Mucosa of rectum (tissue), 2 donors: ENCODE measurements around the gene NFYC.
"Not testable (repeated sequence)": the region's sequence is repeated elsewhere in the genome, so short reads cannot be mapped to it uniquely, and the experiment has no call there.

ENCODE experiments used
- H3K27ac ChIP-seq, 2 donors: one replicate each; pipeline ENCODE4 v1.7.0; 2013; ENCODE audit warnings: inconsistent platforms in 2 of 2, low read depth in 2 of 2, low read length in 2 of 2
- H3K27me3 ChIP-seq, 2 donors: one replicate each; pipeline ENCODE4 v1.7.0; 2013; ENCODE audit warnings: low read length in 2 of 2; ENCODE audit not compliant: control insufficient read depth in 2 of 2, insufficient read depth in 2 of 2
- H3K36me3 ChIP-seq, 2 donors: one replicate each; pipeline ENCODE4 v1.7.0; 2013; ENCODE audit warnings: low read length in 2 of 2; ENCODE audit not compliant: control insufficient read depth in 2 of 2, insufficient read depth in 2 of 2
- H3K4me1 ChIP-seq, 2 donors: one replicate each; pipeline ENCODE4 v1.7.0; 2013; ENCODE audit warnings: low read length in 2 of 2, mild to moderate bottlenecking in 1 of 2; ENCODE audit not compliant: control insufficient read depth in 2 of 2, insufficient read depth in 2 of 2
- H3K4me3 ChIP-seq, 2 donors: one replicate each; pipeline ENCODE4 v1.7.0; 2013; ENCODE audit warnings: low read length in 2 of 2
- H3K9ac ChIP-seq, 2 donors: one replicate each; pipeline ENCODE4 v1.7.0; 2013; ENCODE audit warnings: low read length in 2 of 2, low read depth in 1 of 2, mild to moderate bottlenecking in 1 of 2
- H3K9me3 ChIP-seq, 2 donors: one replicate each; pipeline ENCODE4 v1.7.0; 2013; ENCODE audit warnings: low read length in 2 of 2; ENCODE audit not compliant: control insufficient read depth in 2 of 2
- donor health status: healthy.
- donor health status: Normal muscosa, but diverticular disease.

NFYC gene

GRCh38 chr1:40689737-40690136 is 1.8 kb upstream of the NFYC start:
- no peaks in the 10 kb centered on the region for H3K27me3 ChIP-seq
- no peaks in the 10 kb centered on the region for H3K36me3 ChIP-seq
- peaks cover 19 to 24% of the 10 kb centered on the region in 2 donors for H3K4me1 ChIP-seq
- no peak overlapping the region for H3K4me3 ChIP-seq
- H3K9me3 ChIP-seq = no peaks in the 10 kb centered on the region
- H3K27ac ChIP-seq = no peak overlapping the region
- H3K9ac ChIP-seq = no peak overlapping the region

DNA sequence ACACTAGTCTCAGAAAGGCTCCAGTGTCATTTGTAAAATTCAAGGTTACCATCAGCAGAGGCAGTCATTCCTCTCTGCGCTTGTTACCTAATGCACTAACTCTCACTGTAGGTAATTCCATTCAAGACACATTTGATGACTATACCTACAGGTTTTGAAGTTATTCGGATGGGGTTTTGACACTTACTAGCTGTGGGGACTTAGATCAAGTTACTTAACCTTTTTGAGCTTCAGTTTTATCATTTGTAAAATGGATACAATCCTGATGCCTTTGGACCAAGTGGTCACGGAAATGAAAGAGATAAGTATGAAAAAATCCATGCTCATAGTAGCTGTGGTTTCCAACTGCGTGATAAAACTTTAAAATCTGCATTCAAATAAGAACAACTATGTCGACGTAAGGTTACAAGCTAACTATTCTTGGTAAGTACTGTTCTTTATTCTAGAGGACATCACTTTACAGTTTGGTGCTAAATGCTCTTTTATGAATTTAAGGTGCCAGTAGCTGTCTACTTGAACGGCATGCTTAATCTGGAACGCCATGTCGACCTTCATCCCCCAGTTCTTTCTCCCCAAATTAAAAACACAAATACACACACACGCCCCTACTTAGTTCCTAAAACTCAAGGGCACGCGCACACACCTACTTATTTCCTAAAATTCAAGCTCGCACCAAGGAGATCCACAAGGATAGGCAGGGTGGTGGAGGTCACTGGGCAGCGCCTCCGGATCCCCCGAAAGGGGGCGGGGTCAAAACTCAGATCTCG is 550 bp upstream of the NFYC start:
- no peaks in the 10 kb centered on the region for H3K27me3 ChIP-seq
- no peaks in the 10 kb centered on the region for H3K9me3 ChIP-seq
- no peaks in the 10 kb centered on the region for H3K36me3 ChIP-seq
- H3K4me3 ChIP-seq = peak overlapping the region; percentile 90 to 96
- peak overlapping the region; percentile 72 to 99 for H3K9ac ChIP-seq
- H3K27ac ChIP-seq = peak overlapping the region; percentile 99
- peaks cover 19 to 24% of the 10 kb centered on the region in 2 donors for H3K4me1 ChIP-seq

DNA sequence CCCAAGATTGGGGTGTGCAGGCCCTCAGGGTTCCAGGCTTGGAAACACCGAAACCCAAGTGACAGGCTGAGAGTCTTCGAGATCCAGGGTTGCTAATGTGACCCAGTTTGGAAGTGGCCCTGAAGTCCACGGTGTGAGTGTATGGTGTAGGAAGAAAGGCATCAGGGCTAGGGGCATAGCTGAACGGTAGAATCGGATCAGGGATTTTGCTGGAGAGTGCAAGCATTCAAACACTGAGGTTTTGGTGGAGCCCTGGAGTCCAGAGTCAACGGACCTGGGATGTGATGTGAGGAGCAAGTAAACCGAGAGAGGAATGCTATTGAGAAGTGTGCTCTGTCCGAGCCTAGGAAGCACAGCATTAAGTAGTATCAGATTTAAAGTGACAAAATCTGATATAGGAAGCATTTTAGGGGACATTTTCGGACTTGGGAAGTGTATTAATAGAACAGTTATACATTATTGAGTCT is 958 bp downstream of the NFYC start:
- Histone ChIP-seq H3K9ac (peak overlapping the region; percentile 78 to 99), H3K4me3 (peak overlapping the region; percentile 90 to 96), H3K4me1 (peaks cover 19 to 24% of the 10 kb centered on the region in 2 donors), H3K27ac (peak overlapping the region; percentile 99), H3K36me3 (peaks cover 0 to 2% of the 10 kb centered on the region in 2 donors), H3K27me3 (no peaks in the 10 kb centered on the region), H3K9me3 (no peaks in the 10 kb centered on the region)

- Histone ChIP-seq H3K36me3 (peaks cover 0 to 2% of the 10 kb centered on the region in 2 donors), H3K4me3 (no peak overlapping the region), H3K9me3 (no peaks in the 10 kb centered on the region), H3K4me1 (peaks cover 19 to 24% of the 10 kb centered on the region in 2 donors), H3K27me3 (no peaks in the 10 kb centered on the region), H3K9ac (no peak overlapping the region), H3K27ac (no peak overlapping the region)
These were observed 1.9 kb downstream of the NFYC start for GRCh38 chr1:40693425-40693824.

DNA sequence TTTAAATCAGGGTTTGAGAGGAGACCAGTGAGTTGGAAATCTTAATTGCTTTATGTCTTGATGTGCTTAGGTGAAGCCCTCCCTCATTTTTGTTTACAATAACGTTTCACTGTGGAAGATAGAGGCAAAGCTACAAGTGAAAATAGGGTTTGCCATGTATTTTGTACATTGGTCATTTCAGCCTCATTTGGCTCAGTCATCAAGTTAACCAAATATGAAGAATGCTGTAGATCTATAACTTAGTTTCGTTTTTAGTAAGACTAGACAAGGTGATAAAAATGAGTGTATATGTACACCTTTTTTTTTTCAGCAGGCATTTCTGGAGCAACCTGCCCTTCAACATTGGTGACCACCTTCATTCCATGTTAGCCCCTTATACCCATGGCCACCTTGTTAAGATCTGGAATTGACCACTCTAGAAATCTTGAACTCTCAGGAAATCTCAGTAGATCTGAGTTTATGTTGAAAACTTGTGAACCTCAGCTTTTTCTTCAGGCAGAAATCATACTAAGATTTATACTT is 2.9 kb downstream of the NFYC start:
- H3K9ac ChIP-seq = no peak overlapping the region
- peaks cover 19 to 24% of the 10 kb centered on the region in 2 donors for H3K4me1 ChIP-seq
- H3K27ac ChIP-seq = no peak overlapping the region

DNA sequence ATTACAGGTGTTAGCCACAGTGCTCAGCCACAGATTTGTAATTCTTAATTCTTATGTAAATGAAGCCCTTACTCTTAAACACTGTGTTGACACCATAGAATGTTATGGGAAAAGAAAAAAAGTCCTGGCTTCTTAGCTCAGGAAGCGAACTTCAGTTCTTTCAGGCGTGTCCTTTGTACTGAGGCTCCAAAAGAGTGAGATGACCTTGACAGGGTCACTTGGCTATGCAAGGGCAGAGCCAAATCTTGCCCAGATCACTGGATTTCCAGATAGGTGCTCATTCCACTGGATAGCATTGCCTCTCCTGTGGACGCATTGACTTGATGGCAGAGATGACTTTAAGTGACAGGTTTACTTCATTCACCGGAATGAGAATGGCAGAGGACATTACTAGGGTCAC is 4.8 kb downstream of the NFYC start:
- Histone ChIP-seq H3K9me3 (no peaks in the 10 kb centered on the region), H3K4me3 (no peak overlapping the region), H3K4me1 (peaks cover 14 to 19% of the 10 kb centered on the region in 2 donors), H3K27me3 (no peaks in the 10 kb centered on the region), H3K27ac (no peak overlapping the region), H3K36me3 (peaks cover 0 to 2% of the 10 kb centered on the region in 2 donors), H3K9ac (no peak overlapping the region)

More for the DNA sequence above, 2.9 kb downstream of the NFYC start:
- Histone ChIP-seq H3K4me3 (no peak overlapping the region), H3K9me3 (no peaks in the 10 kb centered on the region), H3K27me3 (no peaks in the 10 kb centered on the region), H3K36me3 (peaks cover 0 to 2% of the 10 kb centered on the region in 2 donors)

DNA sequence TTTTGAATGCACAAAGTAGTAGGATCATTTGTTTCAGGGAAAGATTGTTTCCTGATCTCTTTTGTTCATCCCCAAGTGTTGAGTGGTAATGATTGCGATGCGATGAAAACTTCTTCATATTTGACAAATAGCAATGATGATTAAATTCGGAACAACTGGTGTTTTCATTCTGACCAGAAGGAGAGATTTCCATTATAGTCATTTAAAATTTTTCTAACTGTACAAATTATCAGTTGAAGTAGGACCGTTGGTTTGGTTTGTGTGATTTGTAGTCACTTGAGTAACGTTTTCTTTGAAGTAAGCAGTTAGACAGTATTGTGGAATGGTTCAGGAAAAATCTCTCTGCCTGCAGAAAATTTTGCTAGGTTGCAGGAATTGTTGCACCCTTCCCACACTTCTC is 5.9 kb downstream of the NFYC start:
- no peaks in the 10 kb centered on the region for H3K27me3 ChIP-seq
- no peak overlapping the region for H3K27ac ChIP-seq
- no peak overlapping the region for H3K9ac ChIP-seq
- peaks cover 0 to 2% of the 10 kb centered on the region in 2 donors for H3K36me3 ChIP-seq
- H3K4me1 ChIP-seq = peaks cover 10 to 16% of the 10 kb centered on the region in 2 donors
- no peaks in the 10 kb centered on the region for H3K9me3 ChIP-seq
- H3K4me3 ChIP-seq = no peak overlapping the region

DNA sequence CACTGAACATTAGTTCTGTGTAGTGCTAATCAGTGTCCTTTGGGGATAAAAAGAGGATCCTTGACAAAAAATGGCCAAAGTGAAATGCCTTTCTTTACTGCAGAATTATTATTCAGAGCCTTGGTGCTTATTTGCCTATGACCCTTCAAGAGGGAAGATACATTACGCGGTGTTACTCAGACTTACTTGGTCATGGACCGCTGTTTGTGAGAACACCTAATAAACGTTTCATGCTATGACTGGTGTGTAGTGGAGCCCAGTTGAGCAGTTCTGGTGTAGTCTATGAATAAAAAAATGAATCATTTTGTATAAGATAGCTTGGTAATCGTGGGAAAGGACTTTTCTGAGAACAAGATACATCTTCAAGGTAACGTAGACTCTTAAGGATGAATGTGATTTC is 8.3 kb downstream of the NFYC start:
- peaks cover 0 to 2% of the 10 kb centered on the region in 2 donors for H3K36me3 ChIP-seq
- no peak overlapping the region for H3K9ac ChIP-seq
- H3K9me3 ChIP-seq = no peaks in the 10 kb centered on the region
- no peaks in the 10 kb centered on the region for H3K4me1 ChIP-seq
- H3K27me3 ChIP-seq = no peaks in the 10 kb centered on the region
- H3K27ac ChIP-seq = no peak overlapping the region
- no peak overlapping the region for H3K4me3 ChIP-seq

DNA sequence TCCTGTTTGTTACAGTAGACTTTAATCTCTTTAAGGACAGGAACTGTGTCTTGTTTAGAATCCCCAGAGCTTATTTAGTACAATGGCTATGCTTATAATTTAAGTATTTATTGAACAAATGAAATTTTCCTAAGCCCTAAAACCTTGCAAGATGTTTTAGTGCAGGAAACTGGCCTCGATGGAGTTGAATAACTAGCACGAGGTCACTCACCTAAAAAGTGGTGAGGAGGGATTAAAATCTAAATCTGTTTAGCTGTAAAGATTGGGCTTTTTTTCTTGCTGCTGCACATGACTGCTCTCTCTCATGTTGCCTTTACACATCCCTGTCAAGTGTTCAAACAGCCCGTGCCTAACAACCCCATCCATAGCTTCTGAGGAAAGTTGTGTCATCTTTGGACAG is 10.2 kb downstream of the NFYC start:
- no peaks in the 10 kb centered on the region for H3K27me3 ChIP-seq
- no peaks in the 10 kb centered on the region for H3K4me1 ChIP-seq
- H3K27ac ChIP-seq = no peak overlapping the region
- no peaks in the 10 kb centered on the region for H3K9me3 ChIP-seq
- H3K4me3 ChIP-seq = no peak overlapping the region
- no peak overlapping the region for H3K9ac ChIP-seq
- no peaks in the 10 kb centered on the region for H3K36me3 ChIP-seq

GRCh38 chr1:40702810-40703209 is 11.3 kb downstream of the NFYC start:
- not testable (repeated sequence) for H3K4me3 ChIP-seq, H3K4me1 ChIP-seq, H3K9me3 ChIP-seq, H3K27ac ChIP-seq, H3K9ac ChIP-seq, H3K36me3 ChIP-seq, H3K27me3 ChIP-seq
